ENCODE results near the gene ALDOC. TPM values are rescaled to one million over a fixed set of nuclear protein-coding genes. Genes with fewer than 3 reads are reported as not detected.

The ALDOC gene
- total and polyA plus RNA-seq, 2 of the 13 experiments (the other 11 are each of a cell fraction or from before 2014, with no cell fraction given), result 15.4 to 60.9 TPM

- TF ChIP-seq ARID4A (CRISPR knock-in tag; IDR thresholded peaks at IDR 0.05; ENCODE audit: borderline replicate concordance) (peak; percentile 77; the same call in 1 of the 2 replicates), MTF2 (CRISPR knock-in tag; IDR thresholded peaks at IDR 0.05; ENCODE audit: borderline replicate concordance) (no peak), ZSCAN29 (CRISPR knock-in tag; conservative IDR thresholded peaks at IDR 0.05) (no peak), BCL6 (CRISPR knock-in tag; IDR thresholded peaks at IDR 0.05) (0 out of 2 replicates have a peak, but pooled peaks have one; percentile 38), THRA (CRISPR knock-in tag; IDR thresholded peaks at IDR 0.05; ENCODE audit: borderline replicate concordance) (peak; percentile 67; the same call in 1 of the 2 replicates), AKAP8 (CRISPR knock-in tag; IDR thresholded peaks at IDR 0.05) (0 out of 2 replicates have a peak, but pooled peaks have one; percentile 31), KDM4B (CRISPR knock-in tag; IDR thresholded peaks at IDR 0.05) (no peak), CENPT (CRISPR knock-in tag; IDR thresholded peaks at IDR 0.05; ENCODE audit: low read depth) (no peak), ZNF839 (CRISPR knock-in tag; IDR thresholded peaks at IDR 0.05; ENCODE audit: borderline replicate concordance) (no peak), ZNF530 (CRISPR knock-in tag; IDR thresholded peaks at IDR 0.05; ENCODE audit: low read depth) (no peak), FOXM1 (CRISPR knock-in tag; IDR thresholded peaks at IDR 0.05) (no peak), NR0B2 (CRISPR knock-in tag; IDR thresholded peaks at IDR 0.05) (no peak), ZBTB7A (CRISPR knock-in tag; IDR thresholded peaks at IDR 0.05) (no peak), ZNF280D (CRISPR knock-in tag; IDR thresholded peaks at IDR 0.05) (peak; percentile 44; the same call in 1 of the 2 replicates), ATF1 (CRISPR knock-in tag; IDR thresholded peaks at IDR 0.05) (no peak), RFX1 (IDR thresholded peaks at IDR 0.05) (no peak), JUND (CRISPR knock-in tag; IDR thresholded peaks at IDR 0.05) (no peak), FOXK2 (IDR thresholded peaks at IDR 0.05) (no peak)
Measured at GRCh38 chr17:28576758-28577465, at the start of gene ALDOC (continued).
